Colonic mucosa (tissue), 4 donors: Measurements from ENCODE around the gene LRRTM4. TPM values are rescaled to one million over a fixed set of nuclear protein-coding genes. Genes with fewer than 3 reads are reported as not detected.

Experiments used
- DNase-seq: peaks from one replicate; pipeline ENCODE4 v3.0.0-alpha.2; 2020
- H3K27ac ChIP-seq: fragments of 200-600 bp; one replicate; pipeline ENCODE4 v1.8.0; 2021
- H3K27me3 ChIP-seq: fragments of 200-600 bp; one replicate; pipeline ENCODE4 v1.8.0; 2021
- H3K36me3 ChIP-seq: fragments of 200-600 bp; one replicate; pipeline ENCODE4 v1.8.0; 2021
- H3K4me1 ChIP-seq: fragments of 200-600 bp; one replicate; pipeline ENCODE4 v1.8.0; 2021; ENCODE audit warnings: mild to moderate bottlenecking
- H3K4me3 ChIP-seq: fragments of 200-600 bp; one replicate; pipeline ENCODE4 v1.8.0; 2021
- H3K9ac ChIP-seq, 2 donors: one replicate each; pipeline ENCODE4 v1.7.0; 2013; ENCODE audit warnings: control low read depth in 2 of 2, low read depth in 2 of 2, low read length in 2 of 2
- H3K9me3 ChIP-seq: fragments of 200-600 bp; one replicate; pipeline ENCODE4 v1.8.0; 2021
- CTCF ChIP-seq: fragments of 200-600 bp; IDR thresholded peaks from one replicate; pipeline ENCODE4 v1.8.0; 2022; ENCODE audit warnings: antibody characterized with exemption, mild to moderate bottlenecking
- intact Hi-C: fragments of 100-400 bp; cut with DNase I; formaldehyde crosslinking; loops from one replicate; pipeline ENCODE4 v1.14.1; 2022
- total RNA-seq, 2 donors: library from RNA; stranded (reverse); fragmentation: NEBNext Ultra II Directional in 1 of 2; extraction: Animal tissue kit (Norgen Biotek cat#: 25700) in 1 of 2; gene quantifications; one replicate each; pipeline ENCODE4 v1.2.1, GENCODE V29; 2021
- donor health status: healthy.
- donor health status: DM: no; HTN: no; CAD: no.
- donor health status: DM: no; HTN: no; CAD: no.

Gene LRRTM4
- total RNA-seq, 2 donors from 2014 or later = 0.32 TPM; not detected in 1

GRCh38 chr2:77028032-77028600, 494.1 kb downstream of the LRRTM4 start:
- Histone ChIP-seq H3K4me1 (no peaks in the 10 kb centered on the region), H3K9ac (no peak overlapping the region), H3K27ac (no peak overlapping the region), H3K36me3 (no peaks in the 10 kb centered on the region), H3K9me3 (no peaks in the 10 kb centered on the region), H3K4me3 (no peak overlapping the region), H3K27me3 (no peaks in the 10 kb centered on the region)
- no peak for TF ChIP-seq CTCF
- DNase-seq = no peak
- intact Hi-C loops = no loop called here

- DNase-seq = no peak
- H3K27me3 ChIP-seq = no peaks in the 10 kb centered on the region
Observed at GRCh38 chr2:77025714-77026113, 496.5 kb downstream of the LRRTM4 start.

GRCh38 chr2:77021161-77021560, 501.0 kb downstream of the LRRTM4 start:
- no peak for TF ChIP-seq CTCF
- no peak overlapping the region for H3K9ac ChIP-seq
- no peak overlapping the region for H3K4me3 ChIP-seq
- intact Hi-C loops = no loop called here
- H3K27me3 ChIP-seq = no peaks in the 10 kb centered on the region
- no peak for DNase-seq
- H3K36me3 ChIP-seq = no peaks in the 10 kb centered on the region
- no peak overlapping the region for H3K27ac ChIP-seq
- no peaks in the 10 kb centered on the region for H3K4me1 ChIP-seq
- H3K9me3 ChIP-seq = no peaks in the 10 kb centered on the region

More at GRCh38 chr2:77025714-77026113, 496.5 kb downstream of the LRRTM4 start:
- Histone ChIP-seq H3K9ac (no peak overlapping the region), H3K9me3 (no peaks in the 10 kb centered on the region), H3K36me3 (no peaks in the 10 kb centered on the region), H3K4me3 (no peak overlapping the region), H3K4me1 (no peaks in the 10 kb centered on the region), H3K27ac (no peak overlapping the region)
- TF ChIP-seq CTCF = no peak
- intact Hi-C loops = no loop called here

GRCh38 chr2:77018219-77018618, 504.0 kb downstream of the LRRTM4 start:
- no peak for TF ChIP-seq CTCF
- DNase-seq = no peak

GRCh38 chr2:77017355-77017745, 504.8 kb downstream of the LRRTM4 start:
- intact Hi-C loops = no loop called here
- no peaks in the 10 kb centered on the region for H3K36me3 ChIP-seq
- no peak for DNase-seq

More at GRCh38 chr2:77018219-77018618, 504.0 kb downstream of the LRRTM4 start:
- Histone ChIP-seq H3K36me3 (no peaks in the 10 kb centered on the region), H3K4me3 (no peak overlapping the region), H3K4me1 (no peaks in the 10 kb centered on the region), H3K27ac (no peak overlapping the region), H3K27me3 (no peaks in the 10 kb centered on the region), H3K9ac (no peak overlapping the region), H3K9me3 (no peaks in the 10 kb centered on the region)
- intact Hi-C loops = no loop called here

More at GRCh38 chr2:77017355-77017745, 504.8 kb downstream of the LRRTM4 start:
- Histone ChIP-seq H3K27me3 (no peaks in the 10 kb centered on the region), H3K4me1 (no peaks in the 10 kb centered on the region), H3K27ac (no peak overlapping the region), H3K4me3 (no peak overlapping the region), H3K9me3 (no peaks in the 10 kb centered on the region), H3K9ac (no peak overlapping the region)
- TF ChIP-seq CTCF = no peak
